Osteoblast (primary cell): ENCODE measurements around the gene POLR3K. TPM values are rescaled to one million over a fixed set of nuclear protein-coding genes. Genes with fewer than 3 reads are reported as not detected.
"Not testable (repeated sequence)": the region's sequence is repeated elsewhere in the genome, so short reads cannot be mapped to it uniquely, and the experiment has no call there.

Experiments used
- DNase-seq: peaks from one replicate; pipeline ENCODE4 v3.0.0; 2011; ENCODE audit warnings: low spot score, mixed read lengths; ENCODE audit not compliant: insufficient read length; ENCODE audit errors: missing footprints
- H2AFZ ChIP-seq: 2 replicates; pipeline ENCODE4 v1.6.0; 2011; ENCODE audit warnings: mild to moderate bottlenecking, low read length
- H3K27ac ChIP-seq: 2 replicates; pipeline ENCODE4 v1.5.1; 2011; ENCODE audit warnings: mild to moderate bottlenecking, low read depth, low read length, moderate library complexity
- H3K27me3 ChIP-seq: 2 replicates; pipeline ENCODE4 v1.6.0; 2012; ENCODE audit warnings: mild to moderate bottlenecking, control low read depth, inconsistent platforms, low read length, moderate library complexity; ENCODE audit not compliant: insufficient read depth
- H3K36me3 ChIP-seq: 2 replicates; pipeline ENCODE4 v1.5.1; 2011; ENCODE audit warnings: mild to moderate bottlenecking, low read length, control low read depth, moderate library complexity; ENCODE audit not compliant: insufficient read depth
- H3K4me1 ChIP-seq: 2 replicates; pipeline ENCODE4 v1.5.1; 2011; ENCODE audit warnings: mild to moderate bottlenecking, low read length, control low read depth, moderate library complexity; ENCODE audit not compliant: insufficient read depth
- H3K4me2 ChIP-seq: 2 replicates; pipeline ENCODE4 v1.6.0; 2011; ENCODE audit warnings: mild to moderate bottlenecking, low read length; ENCODE audit not compliant: insufficient read depth
- H3K4me3 ChIP-seq: fragments of 200-600 bp; sonication (generic); 3 replicates; pipeline ENCODE4 v1.5.1; 2012; ENCODE audit warnings: mild to moderate bottlenecking, low read length, inconsistent platforms; ENCODE audit not compliant: insufficient read depth
- H3K79me2 ChIP-seq: 2 replicates; pipeline ENCODE4 v1.6.0; 2012; ENCODE audit warnings: mild to moderate bottlenecking, low read length, control low read depth, inconsistent platforms; ENCODE audit not compliant: insufficient read depth
- H3K9me3 ChIP-seq: 2 replicates; pipeline ENCODE4 v1.5.1; 2011; ENCODE audit warnings: low read depth, low read length, control low read depth
- H4K20me1 ChIP-seq: 2 replicates; pipeline ENCODE4 v1.6.0; 2012; ENCODE audit warnings: mild to moderate bottlenecking, low read length, control low read depth; ENCODE audit not compliant: insufficient read depth
- total RNA-seq: library from RNA; depleted of rRNA; stranded (reverse); fragments of >200 nt; gene quantifications from 2 replicates; pipeline ENCODE4 v1.2.3, GENCODE V29; 2012
- TF ChIP-seq, protein P1 (sequence below): IDR thresholded peaks from 2 replicates; pipeline ENCODE4 v1.5.1; 2011; ENCODE audit warnings: mild to moderate bottlenecking, low read depth, low read length, moderate library complexity; ENCODE audit errors: extremely low read depth

POLR3K gene
- total RNA-seq, 1 donor, result 1.4 TPM

DNA sequence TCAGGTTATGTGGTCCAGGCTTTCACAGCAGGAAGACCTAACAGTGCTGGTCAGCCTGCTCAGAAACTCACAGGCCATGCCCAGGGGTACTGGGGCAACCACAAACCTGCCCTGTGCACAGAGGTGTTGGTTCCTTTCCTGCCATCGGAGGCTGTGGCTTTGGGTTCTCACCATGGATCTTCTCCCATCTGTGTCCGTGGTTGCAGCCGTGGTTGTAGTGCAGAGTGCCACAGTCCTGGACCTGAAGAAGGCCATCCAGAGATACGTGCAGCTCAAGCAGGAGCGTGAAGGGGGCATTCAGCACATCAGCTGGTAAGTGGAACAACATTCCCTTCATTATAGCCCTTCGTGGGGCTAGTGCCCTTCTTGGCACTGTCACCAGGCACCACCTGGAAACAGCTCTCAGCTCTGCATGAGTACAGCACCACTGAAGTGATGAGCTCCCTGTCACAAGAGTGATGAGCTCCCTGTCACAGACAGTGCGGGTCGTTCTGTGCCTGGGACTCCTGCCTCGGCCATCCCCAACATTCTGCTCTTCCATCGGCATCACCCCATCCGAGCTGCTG is 2.2 kb upstream of the POLR3K start:
- TF ChIP-seq, protein P1, sequence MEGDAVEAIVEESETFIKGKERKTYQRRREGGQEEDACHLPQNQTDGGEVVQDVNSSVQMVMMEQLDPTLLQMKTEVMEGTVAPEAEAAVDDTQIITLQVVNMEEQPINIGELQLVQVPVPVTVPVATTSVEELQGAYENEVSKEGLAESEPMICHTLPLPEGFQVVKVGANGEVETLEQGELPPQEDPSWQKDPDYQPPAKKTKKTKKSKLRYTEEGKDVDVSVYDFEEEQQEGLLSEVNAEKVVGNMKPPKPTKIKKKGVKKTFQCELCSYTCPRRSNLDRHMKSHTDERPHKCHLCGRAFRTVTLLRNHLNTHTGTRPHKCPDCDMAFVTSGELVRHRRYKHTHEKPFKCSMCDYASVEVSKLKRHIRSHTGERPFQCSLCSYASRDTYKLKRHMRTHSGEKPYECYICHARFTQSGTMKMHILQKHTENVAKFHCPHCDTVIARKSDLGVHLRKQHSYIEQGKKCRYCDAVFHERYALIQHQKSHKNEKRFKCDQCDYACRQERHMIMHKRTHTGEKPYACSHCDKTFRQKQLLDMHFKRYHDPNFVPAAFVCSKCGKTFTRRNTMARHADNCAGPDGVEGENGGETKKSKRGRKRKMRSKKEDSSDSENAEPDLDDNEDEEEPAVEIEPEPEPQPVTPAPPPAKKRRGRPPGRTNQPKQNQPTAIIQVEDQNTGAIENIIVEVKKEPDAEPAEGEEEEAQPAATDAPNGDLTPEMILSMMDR, result no peak
- H3K4me2 ChIP-seq, result no peak overlapping the region
- no peak overlapping the region for H3K27ac ChIP-seq
- H3K4me1 ChIP-seq, result peaks cover 6% of the 10 kb centered on the region
- peaks cover 15% of the 10 kb centered on the region for H4K20me1 ChIP-seq
- H3K4me3 ChIP-seq, result no peak overlapping the region
- H2AFZ ChIP-seq, result no peak overlapping the region
- H3K9me3 ChIP-seq, result no peaks in the 10 kb centered on the region
- H3K27me3 ChIP-seq, result no peaks in the 10 kb centered on the region
- peaks cover 62% of the 10 kb centered on the region for H3K36me3 ChIP-seq
- H3K79me2 ChIP-seq, result peaks cover 21% of the 10 kb centered on the region
- DNase-seq, result peak; percentile 62

DNA sequence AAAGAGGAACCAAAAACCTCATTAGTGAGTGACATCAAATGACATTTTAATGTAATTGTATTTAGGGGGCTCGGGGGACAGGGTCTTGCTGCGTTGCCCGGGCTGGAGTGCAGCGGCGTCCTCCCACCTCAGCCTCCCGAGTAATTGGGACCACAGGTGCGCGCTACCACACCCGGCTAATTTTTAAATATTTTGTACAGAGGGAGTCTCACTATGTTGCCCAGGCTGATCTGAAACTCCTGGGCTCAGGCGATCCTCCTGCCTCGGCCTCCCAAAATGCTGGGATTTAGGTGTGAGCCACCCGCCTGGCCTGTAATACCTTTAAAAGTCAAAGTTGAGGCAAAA is 801 bp upstream of the POLR3K start:
- Histone ChIP-seq H3K9me3 (no peaks in the 10 kb centered on the region), H3K27me3 (no peaks in the 10 kb centered on the region), H3K4me3 (peak overlapping the region; percentile 92), H4K20me1 (peaks cover 15% of the 10 kb centered on the region), H3K4me2 (peak overlapping the region; percentile 95), H3K36me3 (peaks cover 47% of the 10 kb centered on the region), H3K4me1 (peaks cover 6% of the 10 kb centered on the region), H3K27ac (peak overlapping the region; percentile 48), H2AFZ (peak overlapping the region; percentile 86), H3K79me2 (peaks cover 21% of the 10 kb centered on the region)
- no peak for DNase-seq
- TF ChIP-seq, protein P1, result no peak

DNA sequence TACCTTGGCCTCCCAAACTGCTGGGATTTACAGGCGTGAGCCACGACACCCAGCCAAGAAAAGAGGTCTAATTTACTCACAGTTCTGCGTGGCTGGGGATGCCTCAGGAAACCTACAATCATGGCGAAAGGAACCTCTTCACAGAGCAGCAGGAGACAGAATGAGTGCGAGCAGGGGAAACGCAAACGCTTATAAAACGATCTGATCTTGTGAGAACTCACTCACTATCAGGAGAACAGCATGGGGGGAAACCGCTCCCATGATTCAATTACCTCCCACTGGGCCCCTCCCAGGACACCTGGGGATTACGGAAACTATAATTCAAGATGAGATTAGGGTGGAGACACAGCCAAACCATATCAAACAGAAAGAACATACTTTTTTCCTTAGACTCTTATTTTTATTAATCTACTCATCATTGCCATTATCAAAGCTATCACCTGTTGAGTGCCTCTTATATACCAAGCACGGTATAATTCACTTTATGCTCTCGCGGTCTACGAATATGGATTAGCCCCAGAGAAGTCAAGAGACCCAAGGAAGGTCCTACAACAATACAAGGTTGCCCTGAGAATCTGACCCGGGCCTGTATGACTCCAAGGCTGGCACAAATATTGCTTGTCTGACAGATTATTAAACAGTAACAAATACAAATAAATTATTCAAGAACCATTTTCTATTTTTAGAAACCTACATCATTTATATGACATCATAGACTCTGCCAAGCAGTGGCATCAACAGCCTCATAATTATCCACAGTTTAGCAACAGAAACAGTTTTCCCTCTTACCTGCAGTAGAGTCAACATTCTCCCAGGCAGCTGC is 2.4 kb downstream of the POLR3K start:
- Histone ChIP-seq H4K20me1 (peaks cover 5% of the 10 kb centered on the region), H3K4me1 (peaks cover 6% of the 10 kb centered on the region), H3K36me3 (peaks cover 28% of the 10 kb centered on the region), H3K79me2 (peaks cover 19% of the 10 kb centered on the region), H3K4me2 (no peak overlapping the region), H3K4me3 (no peak overlapping the region), H3K9me3 (no peaks in the 10 kb centered on the region), H2AFZ (no peak overlapping the region), H3K27me3 (no peaks in the 10 kb centered on the region), H3K27ac (no peak overlapping the region)
- DNase-seq, result no peak
- TF ChIP-seq, protein P1, result no peak

DNA sequence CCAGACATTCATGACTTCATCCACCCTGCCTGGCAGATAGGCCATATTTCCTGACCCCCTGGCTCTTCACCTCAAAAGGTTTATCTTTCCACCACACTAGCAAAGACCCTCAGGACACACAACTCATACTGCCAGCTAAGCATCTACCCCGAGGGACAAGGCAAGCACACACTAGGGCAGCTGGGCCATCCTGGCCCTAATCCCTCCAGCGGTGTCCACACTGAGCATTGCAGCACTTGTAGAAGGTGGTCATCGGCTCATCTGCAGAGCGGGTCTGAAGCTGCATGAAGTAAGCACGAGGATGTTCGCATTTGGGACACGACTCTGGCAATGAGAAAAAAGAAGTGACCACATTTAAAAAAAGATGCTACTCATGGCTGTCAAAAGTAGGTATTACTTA is 6.2 kb downstream of the POLR3K start:
- no peaks in the 10 kb centered on the region for H3K9me3 ChIP-seq
- TF ChIP-seq, protein P1, result no peak
- no peak overlapping the region for H2AFZ ChIP-seq

DNA sequence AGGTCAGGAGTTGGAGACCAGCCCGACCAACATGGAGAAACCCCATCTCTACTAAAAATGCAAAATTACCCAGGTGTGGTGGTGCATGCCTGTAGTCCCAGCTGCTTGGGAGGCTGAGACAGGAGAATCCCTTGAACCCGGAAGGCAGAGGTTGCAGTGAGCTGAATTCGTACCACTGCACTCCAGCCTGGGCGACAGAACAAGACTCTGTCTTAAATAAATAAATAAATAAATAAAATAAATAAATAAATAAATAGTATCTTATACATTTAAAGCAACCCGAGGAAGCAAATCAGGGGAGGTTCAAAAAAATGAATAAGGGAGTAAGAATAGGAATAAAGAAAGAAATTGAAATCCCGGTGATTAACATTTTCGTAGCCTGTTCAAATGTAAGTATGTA is 6.9 kb downstream of the POLR3K start:
- not testable (repeated sequence) for H3K4me1 ChIP-seq

More for the DNA sequence above, 6.2 kb downstream of the POLR3K start:
- Histone ChIP-seq H3K4me3 (no peak overlapping the region), H3K27me3 (no peaks in the 10 kb centered on the region), H3K36me3 (peaks cover 26% of the 10 kb centered on the region), H3K4me2 (no peak overlapping the region), H3K27ac (no peak overlapping the region), H4K20me1 (peaks cover 3% of the 10 kb centered on the region), H3K79me2 (peaks cover 12% of the 10 kb centered on the region), H3K4me1 (no peaks in the 10 kb centered on the region)
- DNase-seq, result no peak

More for the DNA sequence above, 6.9 kb downstream of the POLR3K start:
- H2AFZ ChIP-seq, H3K4me2 ChIP-seq, H3K27me3 ChIP-seq, H3K79me2 ChIP-seq, H3K4me3 ChIP-seq, H3K9me3 ChIP-seq, H3K27ac ChIP-seq, DNase-seq, H4K20me1 ChIP-seq: not testable (repeated sequence)
- H3K36me3 ChIP-seq, result peaks cover 26% of the 10 kb centered on the region
